H9 (cell line): ENCODE results near the gene ISG15. TPM values are rescaled to one million over a fixed set of nuclear protein-coding genes. Genes with fewer than 3 reads are reported as not detected.
"Not testable (repeated sequence)": the region's sequence is repeated elsewhere in the genome, so short reads cannot be mapped to it uniquely, and the experiment has no call there.

ENCODE experiments used
- DNase-seq: peaks from one replicate; pipeline ENCODE4 v3.0.0-alpha.2; 2017
- H2AFZ ChIP-seq: one replicate; pipeline ENCODE4 v1.6.1; 2013; ENCODE audit warnings: mild to moderate bottlenecking, low read length, control low read depth, moderate library complexity
- H2AK5ac ChIP-seq: 2 replicates; pipeline ENCODE4 v1.6.1; 2013; ENCODE audit warnings: low read length, control low read depth, mixed read lengths; ENCODE audit not compliant: insufficient read length
- H2BK120ac ChIP-seq: one replicate; pipeline ENCODE4 v1.6.1; 2013; ENCODE audit warnings: low read depth, mild to moderate bottlenecking, low read length, control low read depth, inconsistent platforms; ENCODE audit not compliant: poor library complexity, severe bottlenecking
- H2BK12ac ChIP-seq: 2 replicates; pipeline ENCODE4 v1.6.1; 2013; ENCODE audit warnings: low read length, control low read depth, mixed read lengths, low read depth; ENCODE audit not compliant: insufficient read length
- H2BK15ac ChIP-seq: 2 replicates; pipeline ENCODE4 v1.6.1; 2013; ENCODE audit warnings: low read depth, low read length, control low read depth
- H2BK20ac ChIP-seq: one replicate; pipeline ENCODE4 v1.6.1; 2013; ENCODE audit warnings: low read depth, mild to moderate bottlenecking, low read length, control low read depth, inconsistent platforms; ENCODE audit not compliant: poor library complexity, severe bottlenecking
- H2BK5ac ChIP-seq: 2 replicates; pipeline ENCODE4 v1.6.1; 2013; ENCODE audit warnings: low read length, control low read depth, mixed read lengths; ENCODE audit not compliant: insufficient read length
- H3K14ac ChIP-seq: 2 replicates; pipeline ENCODE4 v1.6.1; 2013; ENCODE audit warnings: low read length, control low read depth; ENCODE audit not compliant: insufficient read depth
- H3K18ac ChIP-seq: 2 replicates; pipeline ENCODE4 v1.6.1; 2013; ENCODE audit warnings: low read depth, mild to moderate bottlenecking, mixed read lengths, low read length, control low read depth; ENCODE audit not compliant: insufficient read length
- H3K23ac ChIP-seq: 2 replicates; pipeline ENCODE4 v1.6.1; 2013; ENCODE audit warnings: low read length, control low read depth, mixed read lengths, low read depth; ENCODE audit not compliant: insufficient read length
- H3K23me2 ChIP-seq: 2 replicates; pipeline ENCODE4 v1.6.1; 2013; ENCODE audit warnings: low read depth, mild to moderate bottlenecking, mixed read lengths, low read length, control low read depth; ENCODE audit not compliant: insufficient read length, poor library complexity, severe bottlenecking
- H3K27ac ChIP-seq: 2 replicates; pipeline ENCODE4 v1.5.1; 2013; ENCODE audit warnings: low read length, control low read depth, mixed read lengths, low read depth; ENCODE audit not compliant: insufficient read length
- H3K27me3 ChIP-seq: 2 replicates; pipeline ENCODE4 v1.6.1; 2013; ENCODE audit warnings: low read length, control low read depth, inconsistent platforms; ENCODE audit not compliant: insufficient read depth
- H3K4ac ChIP-seq: 2 replicates; pipeline ENCODE4 v1.6.1; 2013; ENCODE audit warnings: low read depth, mild to moderate bottlenecking, control low read depth, inconsistent platforms, low read length, moderate library complexity
- H3K4me1 ChIP-seq: 2 replicates; pipeline ENCODE4 v1.6.1; 2013; ENCODE audit warnings: low read length, control low read depth, inconsistent platforms; ENCODE audit not compliant: insufficient read depth
- H3K4me2 ChIP-seq: 2 replicates; pipeline ENCODE4 v1.6.1; 2013; ENCODE audit warnings: low read length, control low read depth, mixed read lengths; ENCODE audit not compliant: insufficient read length, insufficient read depth
- H3K56ac ChIP-seq: 2 replicates; pipeline ENCODE4 v1.6.1; 2013; ENCODE audit warnings: low read depth, mild to moderate bottlenecking, mixed read lengths, low read length, control low read depth; ENCODE audit not compliant: insufficient read length
- H3K79me1 ChIP-seq: 2 replicates; pipeline ENCODE4 v1.6.1; 2013; ENCODE audit warnings: low read depth, mild to moderate bottlenecking, moderate library complexity, low read length, control low read depth, inconsistent platforms; ENCODE audit not compliant: insufficient read depth, poor library complexity, severe bottlenecking
- H3K79me2 ChIP-seq: 2 replicates; pipeline ENCODE4 v1.6.1; 2013; ENCODE audit warnings: low read length, control low read depth, inconsistent platforms; ENCODE audit not compliant: insufficient read depth
- H3K9ac ChIP-seq: 2 replicates; pipeline ENCODE4 v1.6.1; 2013; ENCODE audit warnings: low read length, control low read depth, mixed read lengths; ENCODE audit not compliant: insufficient read length; ENCODE audit errors: extremely low read depth
- H3K9me3 ChIP-seq: one replicate; pipeline ENCODE4 v1.6.1; 2013; ENCODE audit warnings: low read depth, low read length, inconsistent platforms; ENCODE audit not compliant: control insufficient read depth
- H3T11ph ChIP-seq: one replicate; pipeline ENCODE4 v1.6.1; 2013; ENCODE audit warnings: mild to moderate bottlenecking, low read length, control low read depth, inconsistent platforms
- H4K20me1 ChIP-seq: one replicate; pipeline ENCODE4 v1.6.1; 2013; ENCODE audit not compliant: control insufficient read depth, insufficient read length, insufficient read depth
- H4K5ac ChIP-seq: 2 replicates; pipeline ENCODE4 v1.6.1; 2013; ENCODE audit warnings: low read depth, mild to moderate bottlenecking, mixed read lengths, low read length, control low read depth; ENCODE audit not compliant: insufficient read length
- H4K8ac ChIP-seq: replicated peaks from 2 replicates; pipeline ENCODE4 v1.6.1; 2013; ENCODE audit warnings: low read length, control low read depth, mixed read lengths, low read depth; ENCODE audit not compliant: insufficient read length
- H4K91ac ChIP-seq: 2 replicates; pipeline ENCODE4 v1.6.1; 2013; ENCODE audit warnings: low read depth, mild to moderate bottlenecking, moderate library complexity, mixed read lengths, low read length, control low read depth; ENCODE audit not compliant: insufficient read length
- H3K27ac Mint-ChIP-seq, 3 experiments: 2 replicates in 2 of 3; 3 replicates in 1 of 3; pipeline ENCODE4 v1.8.0; 2020 to 2021; ENCODE audit warnings: mixed read lengths in 3 of 3, mild to moderate bottlenecking in 1 of 3, moderate library complexity in 1 of 3
- H3K27me3 Mint-ChIP-seq: 2 replicates; pipeline ENCODE4 v1.8.0; 2021; ENCODE audit warnings: low read depth, mild to moderate bottlenecking, moderate library complexity, mixed read lengths
- H3K36me3 Mint-ChIP-seq, 3 experiments: 2 replicates in 2 of 3; 3 replicates in 1 of 3; pipeline ENCODE4 v1.8.0; 2020 to 2021; ENCODE audit warnings: low read depth in 3 of 3, mixed read lengths in 3 of 3; ENCODE audit not compliant: insufficient read depth in 1 of 3
- H3K4me1 Mint-ChIP-seq, 2 experiments: 2 replicates each; pipeline ENCODE4 v1.8.0; 2020; ENCODE audit warnings: mixed read lengths in 2 of 2
- H3K4me3 Mint-ChIP-seq, 2 experiments: 2 replicates in 1 of 2; 3 replicates in 1 of 2; pipeline ENCODE4 v1.8.0; 2020 to 2021; ENCODE audit warnings: mild to moderate bottlenecking in 2 of 2, mixed read lengths in 2 of 2, moderate library complexity in 1 of 2
- H3K9me3 Mint-ChIP-seq, 2 experiments: 2 replicates in 1 of 2; 3 replicates in 1 of 2; pipeline ENCODE4 v1.8.0; 2020; ENCODE audit warnings: mild to moderate bottlenecking in 2 of 2, mixed read lengths in 2 of 2, moderate library complexity in 1 of 2
- WGBS: extraction: QIAGEN DNeasy Blood & Tissue Kit; methylation state at CpG from one replicate; pipeline ENCODE4 v1.1.7; 2013; ENCODE audit warnings: missing lambda C conversion rate, low lambda C conversion rate, mixed read lengths; ENCODE audit not compliant: insufficient read length; ENCODE audit errors: extremely low coverage; 5-methylcytosine and 5-hydroxymethylcytosine counted together
- total RNA-seq: library from RNA; stranded (reverse); gene quantifications from 2 replicates; pipeline ENCODE4 v1.2.1, GENCODE V29; 2021
- TF ChIP-seq, protein P1 (sequence below): fragments of 200-600 bp; sonication (generic); conservative IDR thresholded peaks from 3 replicates; pipeline ENCODE4 v1.8.0; 2021; ENCODE audit warnings: antibody characterized with exemption, mild to moderate bottlenecking

Gene ISG15
- total RNA-seq, 1 experiment from 2014 or later, result 39.7 TPM

DNA sequence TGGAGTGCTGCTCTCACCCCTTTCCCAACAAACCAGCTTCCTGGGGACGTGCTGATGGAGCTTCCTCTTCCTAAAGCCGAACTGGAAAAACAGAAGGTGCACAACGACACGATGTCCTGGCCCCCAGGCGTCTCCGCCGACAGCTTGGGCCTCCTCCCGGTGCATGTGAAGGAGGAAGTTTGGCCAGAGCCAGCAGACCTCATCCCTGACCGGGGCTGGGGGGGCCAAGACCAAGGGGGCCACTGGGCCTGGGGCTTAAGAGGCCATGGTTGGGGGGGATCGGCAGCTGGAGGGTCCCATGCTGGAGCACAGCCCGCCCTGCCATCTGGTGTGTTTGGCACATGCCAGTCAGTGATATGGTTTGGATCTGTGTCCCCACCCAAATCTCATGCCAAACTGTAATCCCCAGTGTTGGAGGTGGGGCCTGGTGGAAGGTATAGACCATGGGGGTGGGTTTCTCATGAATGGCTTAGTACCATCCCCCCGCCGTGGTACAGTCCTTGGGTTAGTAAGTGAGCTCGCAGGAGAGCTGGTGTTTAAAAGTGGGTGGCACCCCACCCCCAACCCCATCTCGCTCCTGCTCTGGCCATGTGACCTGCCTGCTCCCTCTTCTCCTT lies 19.8 kb upstream of the ISG15 start:
- no peak for DNase-seq
- H2AFZ ChIP-seq, result no peak overlapping the region
- no peak overlapping the region for H2BK15ac ChIP-seq
- no peak overlapping the region for H4K8ac ChIP-seq
- H2BK20ac ChIP-seq, result no peak overlapping the region
- TF ChIP-seq, protein P1, sequence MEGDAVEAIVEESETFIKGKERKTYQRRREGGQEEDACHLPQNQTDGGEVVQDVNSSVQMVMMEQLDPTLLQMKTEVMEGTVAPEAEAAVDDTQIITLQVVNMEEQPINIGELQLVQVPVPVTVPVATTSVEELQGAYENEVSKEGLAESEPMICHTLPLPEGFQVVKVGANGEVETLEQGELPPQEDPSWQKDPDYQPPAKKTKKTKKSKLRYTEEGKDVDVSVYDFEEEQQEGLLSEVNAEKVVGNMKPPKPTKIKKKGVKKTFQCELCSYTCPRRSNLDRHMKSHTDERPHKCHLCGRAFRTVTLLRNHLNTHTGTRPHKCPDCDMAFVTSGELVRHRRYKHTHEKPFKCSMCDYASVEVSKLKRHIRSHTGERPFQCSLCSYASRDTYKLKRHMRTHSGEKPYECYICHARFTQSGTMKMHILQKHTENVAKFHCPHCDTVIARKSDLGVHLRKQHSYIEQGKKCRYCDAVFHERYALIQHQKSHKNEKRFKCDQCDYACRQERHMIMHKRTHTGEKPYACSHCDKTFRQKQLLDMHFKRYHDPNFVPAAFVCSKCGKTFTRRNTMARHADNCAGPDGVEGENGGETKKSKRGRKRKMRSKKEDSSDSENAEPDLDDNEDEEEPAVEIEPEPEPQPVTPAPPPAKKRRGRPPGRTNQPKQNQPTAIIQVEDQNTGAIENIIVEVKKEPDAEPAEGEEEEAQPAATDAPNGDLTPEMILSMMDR, result no peak
- no peak overlapping the region for H4K91ac ChIP-seq
- peaks cover 95% of the 10 kb centered on the region for H3K27me3 Mint-ChIP-seq
- H3K18ac ChIP-seq, result no peak overlapping the region
- no peak overlapping the region for H3K23ac ChIP-seq
- WGBS, result no CpG with 5 or more reads among the region's 15 CpGs
- no peak overlapping the region for H3K4me3 Mint-ChIP-seq
- no peak overlapping the region for H3K9ac ChIP-seq
- H3K56ac ChIP-seq, result no peak overlapping the region
- H2AK5ac ChIP-seq, result no peak overlapping the region
- peaks cover 19 to 21% of the 10 kb centered on the region in 2 experiments for H3K9me3 Mint-ChIP-seq
- no peak overlapping the region for H3K27ac ChIP-seq
- no peaks in the 10 kb centered on the region for H3K9me3 ChIP-seq
- no peak overlapping the region for H3K27ac Mint-ChIP-seq
- H2BK120ac ChIP-seq, result no peak overlapping the region
- H4K5ac ChIP-seq, result no peak overlapping the region
- peaks cover 19% of the 10 kb centered on the region; the same call in 1 of the 2 replicates for H3K27me3 ChIP-seq
- no peak overlapping the region for H3K4ac ChIP-seq
- no peak overlapping the region for H2BK12ac ChIP-seq
- no peak overlapping the region for H3K4me2 ChIP-seq
- H3K36me3 Mint-ChIP-seq, result peaks cover 0 to 4% (median 3%) of the 10 kb centered on the region in 3 experiments; a peak in 3 of 7 replicates
- H3K14ac ChIP-seq, result no peak overlapping the region; the same call in 1 of the 2 replicates
- H4K20me1 ChIP-seq, result no peaks in the 10 kb centered on the region
- H3K79me2 ChIP-seq, result no peaks in the 10 kb centered on the region
- H2BK5ac ChIP-seq, result no peak overlapping the region
- H3K23me2 ChIP-seq, result peaks cover 6% of the 10 kb centered on the region
- H3K79me1 ChIP-seq, result no peaks in the 10 kb centered on the region
- H3K4me1 Mint-ChIP-seq, result peaks cover 3 to 11% of the 10 kb centered on the region in 2 experiments
- no peak overlapping the region for H3T11ph ChIP-seq
- H3K4me1 ChIP-seq, result 0 out of 2 replicates have a peak, but pooled peaks cover 1% of the 10 kb centered on the region

DNA sequence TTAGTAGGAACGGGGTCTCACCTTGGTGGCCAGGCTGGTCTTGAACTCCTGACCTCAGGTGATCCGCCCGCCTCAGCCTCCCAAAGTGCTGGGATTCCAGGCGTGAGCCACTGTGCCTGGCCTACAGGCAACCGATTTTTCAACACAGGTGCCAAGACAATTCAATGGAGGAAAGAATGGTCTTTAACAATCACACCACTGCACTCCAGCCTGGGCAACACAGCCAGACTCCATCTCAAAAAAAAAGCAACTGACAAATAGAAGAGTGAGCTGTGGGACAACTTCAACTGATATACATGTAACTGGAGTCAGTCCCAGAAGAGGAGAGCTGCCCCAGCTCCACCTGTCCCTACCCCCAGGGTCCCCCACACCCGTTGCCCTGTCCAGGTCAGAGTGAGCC lies 18.8 kb upstream of the ISG15 start:
- Mint-ChIP-seq H3K4me1 (peaks cover 3 to 11% of the 10 kb centered on the region in 2 experiments), H3K9me3 (peaks cover 12 to 16% of the 10 kb centered on the region in 2 experiments), H3K27me3 (peaks cover 91% of the 10 kb centered on the region)
- H3K18ac ChIP-seq, H2BK120ac ChIP-seq, H2AFZ ChIP-seq, H3K9ac ChIP-seq, H4K5ac ChIP-seq, H3K27ac ChIP-seq, H3K56ac ChIP-seq, H3K4me2 ChIP-seq, H3K4me3 Mint-ChIP-seq, DNase-seq, H2AK5ac ChIP-seq, H2BK12ac ChIP-seq, H2BK20ac ChIP-seq, H3K79me2 ChIP-seq, H3T11ph ChIP-seq, H4K91ac ChIP-seq, H3K27ac Mint-ChIP-seq, H4K20me1 ChIP-seq, H2BK15ac ChIP-seq, H3K79me1 ChIP-seq, H3K4ac ChIP-seq, H3K4me1 ChIP-seq, H4K8ac ChIP-seq, H2BK5ac ChIP-seq, H3K9me3 ChIP-seq, H3K23ac ChIP-seq, H3K14ac ChIP-seq, H3K36me3 Mint-ChIP-seq: not testable (repeated sequence)
- Histone ChIP-seq H3K23me2 (peaks cover 12% of the 10 kb centered on the region), H3K27me3 (peaks cover 29% of the 10 kb centered on the region; the same call in 1 of the 2 replicates)
- WGBS, result no CpG with 5 or more reads among the region's 6 CpGs
